Measurements from ENCODE around the gene TBX3.
A peak's percentile ranks its signal among the peaks of the same experiment; 100 is the strongest.
"Not testable (repeated sequence)": the region's sequence is repeated elsewhere in the genome, so short reads cannot be mapped to it uniquely, and the experiment has no call there.

The TBX3 gene

GRCh38 chr12:114684098-114684869, at the start of gene TBX3:
TBX3 (minus strand) TSS chr12:114684175; CDS start chr12:114683200, 975 bp downstream.
- peak; percentile 22 for DNase-seq

GRCh38 chr12:114732426-114733030, 48.6 kb upstream of the TBX3 start:
- no peak for DNase-seq

GRCh38 chr12:114729731-114730130, 45.8 kb upstream of the TBX3 start:
- no peak for DNase-seq

- DNase-seq = no peak
Measured at GRCh38 chr12:114726092-114726710, 42.2 kb upstream of the TBX3 start.

- DNase-seq = not testable (repeated sequence)
Measured at GRCh38 chr12:114722176-114722575, 38.2 kb upstream of the TBX3 start.

- no peak for DNase-seq
Measured at GRCh38 chr12:114721266-114721665, 37.3 kb upstream of the TBX3 start.

GRCh38 chr12:114713466-114714215, 29.7 kb upstream of the TBX3 start:
- DNase-seq = no peak

GRCh38 chr12:114711689-114712152, 27.7 kb upstream of the TBX3 start:
- DNase-seq = no peak

- no peak for DNase-seq
Measured at GRCh38 chr12:114710151-114710550, 26.2 kb upstream of the TBX3 start.

GRCh38 chr12:114709112-114709511, 25.1 kb upstream of the TBX3 start:
- no peak for DNase-seq

GRCh38 chr12:114708598-114708997, 24.6 kb upstream of the TBX3 start:
- DNase-seq = not testable (repeated sequence)

GRCh38 chr12:114704096-114704495, 20.1 kb upstream of the TBX3 start:
- no peak for DNase-seq

- DNase-seq = no peak
Measured at GRCh38 chr12:114703060-114703493, 19.1 kb upstream of the TBX3 start.

GRCh38 chr12:114702462-114702861, 18.5 kb upstream of the TBX3 start:
- DNase-seq = no peak

- no peak for DNase-seq
Measured at GRCh38 chr12:114701553-114701952, 17.6 kb upstream of the TBX3 start.

GRCh38 chr12:114701104-114701414, 17.1 kb upstream of the TBX3 start:
- DNase-seq = no peak

- no peak for DNase-seq
Measured at GRCh38 chr12:114700392-114701103, 16.6 kb upstream of the TBX3 start.

GRCh38 chr12:114698566-114699163, 14.7 kb upstream of the TBX3 start:
- DNase-seq = no peak

- no peak for DNase-seq
Measured at GRCh38 chr12:114697741-114698565, 14.0 kb upstream of the TBX3 start.

- DNase-seq = no peak
Measured at GRCh38 chr12:114697243-114697716, 13.3 kb upstream of the TBX3 start.
